ENCODE data around the gene WNT9B.
"Not testable (repeated sequence)": the region's sequence is repeated elsewhere in the genome, so short reads cannot be mapped to it uniquely, and the experiment has no call there.

Gene WNT9B

GRCh38 chr17:46822388-46822921 is 28.9 kb upstream of the WNT9B start:
- no peak for DNase-seq

GRCh38 chr17:46823657-46824056 is 27.7 kb upstream of the WNT9B start:
- DNase-seq: no peak

GRCh38 chr17:46826116-46826515 is 25.3 kb upstream of the WNT9B start:
- DNase-seq: no peak

DNA sequence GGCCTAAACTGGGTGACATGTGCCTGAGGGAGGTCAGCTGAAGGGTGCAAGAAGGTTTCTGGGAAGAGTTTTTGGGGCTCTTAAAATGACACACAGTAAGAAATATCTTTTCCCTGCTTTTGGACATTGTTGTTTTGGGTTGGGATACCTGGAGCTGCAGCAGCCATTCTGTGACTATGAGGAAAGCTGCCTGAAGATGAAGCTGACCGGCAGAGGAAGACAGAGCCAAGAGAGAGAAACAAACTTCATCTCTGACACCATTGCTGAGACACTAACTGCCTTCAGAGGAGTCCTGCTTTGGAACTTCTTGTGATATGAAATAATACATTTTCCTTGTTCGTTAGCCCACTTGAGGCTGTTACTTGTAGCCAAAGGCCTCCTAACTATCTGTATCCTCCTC is 24.1 kb upstream of the WNT9B start:
- no peak for DNase-seq

GRCh38 chr17:46831573-46832330 is 19.6 kb upstream of the WNT9B start:
- no peak for DNase-seq

- DNase-seq: no peak
Measured at GRCh38 chr17:46832331-46832821, 19.0 kb upstream of the WNT9B start.

DNA sequence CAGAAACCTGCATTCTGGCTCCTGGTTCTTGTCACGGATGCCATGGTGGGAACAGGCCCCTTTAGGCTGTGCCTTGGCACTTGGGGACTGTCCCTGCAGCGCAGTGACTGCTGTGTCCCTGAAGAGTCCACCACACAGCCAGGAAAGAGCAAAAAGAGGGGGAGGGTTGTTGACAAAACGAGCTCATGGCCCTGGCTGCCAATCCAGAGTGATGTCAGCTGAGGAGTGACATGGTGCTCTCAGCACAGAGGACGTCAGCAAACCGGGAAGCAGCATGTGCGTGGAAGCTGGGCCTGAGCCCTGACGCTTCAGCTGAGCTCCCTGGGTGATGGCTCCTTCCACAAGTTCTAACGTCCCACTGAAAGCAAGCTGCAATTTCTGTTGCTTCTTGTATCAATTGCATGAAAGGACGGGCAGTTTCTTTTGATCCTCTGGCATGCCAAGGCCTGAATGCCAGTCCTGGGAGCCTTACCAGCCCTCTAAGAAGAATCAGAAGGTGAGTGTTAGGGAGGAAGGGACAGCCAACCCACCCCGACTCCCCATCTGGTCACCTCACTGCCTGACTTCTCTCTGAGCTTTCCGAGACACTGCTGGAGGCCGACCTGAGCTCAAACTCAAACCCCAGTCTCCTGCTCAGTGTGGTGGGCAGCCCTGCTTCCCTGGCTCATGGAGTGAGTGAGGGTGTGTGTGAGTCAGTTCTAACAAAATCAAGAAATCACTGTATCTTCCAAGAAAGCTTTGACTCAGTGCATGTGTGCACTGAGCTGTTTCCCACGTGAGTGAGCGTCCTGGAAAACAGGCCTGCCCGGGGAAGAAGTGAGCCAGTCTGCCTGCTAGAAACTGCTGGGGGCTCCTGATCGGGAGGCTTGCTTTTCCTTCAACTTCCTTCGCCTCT is 18.2 kb upstream of the WNT9B start:
- no peak for DNase-seq

DNA sequence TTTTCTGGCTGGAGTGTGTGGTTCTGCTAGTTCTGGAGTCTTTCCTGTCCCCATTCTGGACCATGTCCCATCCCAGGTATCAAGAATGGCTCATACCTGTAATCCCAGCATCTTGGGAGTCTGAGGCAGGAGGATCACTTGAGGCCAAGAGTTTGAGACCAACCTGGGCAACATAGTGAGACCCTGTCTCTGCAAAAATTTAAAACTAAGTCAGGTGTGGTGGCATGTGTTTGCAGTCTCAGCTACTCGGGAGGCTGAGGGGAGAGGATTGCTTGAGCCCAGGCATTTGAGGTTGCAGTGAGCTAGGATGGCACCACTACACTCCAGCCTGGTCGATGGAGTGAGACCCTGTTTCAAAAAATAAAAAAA is 17.6 kb upstream of the WNT9B start:
- no peak for DNase-seq

- no peak for DNase-seq
Measured at GRCh38 chr17:46834846-46835245, 16.5 kb upstream of the WNT9B start.

DNA sequence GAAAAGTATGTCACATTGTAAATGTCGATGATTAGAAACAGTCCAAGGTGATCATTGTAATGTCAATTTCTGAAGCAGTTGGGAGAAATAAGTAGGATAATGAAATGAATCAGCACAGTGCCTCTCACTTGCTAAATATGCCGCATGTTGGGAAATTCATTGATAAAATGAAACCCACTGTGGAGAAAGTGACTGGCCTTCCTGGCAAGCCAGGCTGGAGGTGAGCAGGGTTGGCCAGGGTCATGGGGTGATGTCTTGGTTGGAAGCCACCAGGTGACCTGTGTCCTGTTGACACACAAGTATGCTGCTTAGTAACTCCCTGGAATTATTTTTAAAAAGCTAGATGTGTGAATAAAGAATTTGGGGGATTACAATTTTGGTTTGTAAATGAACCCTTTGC is 14.9 kb upstream of the WNT9B start:
- DNase-seq: no peak

GRCh38 chr17:46837521-46837920 is 13.9 kb upstream of the WNT9B start:
- no peak for DNase-seq

DNA sequence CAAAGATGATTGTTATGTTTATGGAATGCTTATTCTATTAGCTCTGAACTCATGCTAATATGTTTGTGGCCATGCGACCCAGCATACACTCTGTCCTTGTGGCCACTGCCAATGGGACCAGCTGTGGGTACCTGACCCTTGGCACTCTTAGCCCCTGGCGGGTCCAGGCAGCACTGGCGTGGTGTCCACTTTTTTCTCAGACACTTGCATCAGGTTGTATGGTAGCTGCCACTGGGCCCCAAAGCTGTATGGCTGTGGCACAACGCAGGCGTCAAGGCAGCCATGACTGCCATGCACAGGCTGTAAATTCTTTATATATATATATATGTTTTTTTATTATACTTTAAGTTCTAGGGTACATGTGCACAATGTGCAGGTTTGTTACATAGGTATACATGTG is 12.2 kb upstream of the WNT9B start:
- DNase-seq: no peak

DNA sequence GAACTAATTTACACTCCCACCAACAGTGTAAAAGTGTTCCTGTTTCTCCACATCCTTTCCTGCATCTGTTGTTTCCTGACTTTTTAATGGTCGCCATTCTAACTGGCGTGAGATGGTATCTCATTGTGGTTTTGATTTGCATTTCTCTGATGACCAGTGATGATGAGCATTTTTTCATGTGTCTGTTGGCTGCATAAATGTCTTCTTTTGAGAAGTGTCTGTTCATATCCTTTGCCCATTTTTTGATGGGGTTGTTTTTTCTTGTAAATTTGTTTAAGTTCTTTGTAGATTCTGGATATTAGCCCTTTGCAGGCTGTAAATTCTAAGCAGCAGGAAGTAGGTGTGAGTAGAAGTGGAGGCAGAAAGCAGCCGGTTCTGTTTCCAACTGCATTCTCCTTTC is 10.8 kb upstream of the WNT9B start:
- DNase-seq: not testable (repeated sequence)

- DNase-seq: no peak
Measured at GRCh38 chr17:46841561-46842379, 9.6 kb upstream of the WNT9B start.

- DNase-seq: no peak
Measured at GRCh38 chr17:46842835-46843234, 8.5 kb upstream of the WNT9B start.

DNA sequence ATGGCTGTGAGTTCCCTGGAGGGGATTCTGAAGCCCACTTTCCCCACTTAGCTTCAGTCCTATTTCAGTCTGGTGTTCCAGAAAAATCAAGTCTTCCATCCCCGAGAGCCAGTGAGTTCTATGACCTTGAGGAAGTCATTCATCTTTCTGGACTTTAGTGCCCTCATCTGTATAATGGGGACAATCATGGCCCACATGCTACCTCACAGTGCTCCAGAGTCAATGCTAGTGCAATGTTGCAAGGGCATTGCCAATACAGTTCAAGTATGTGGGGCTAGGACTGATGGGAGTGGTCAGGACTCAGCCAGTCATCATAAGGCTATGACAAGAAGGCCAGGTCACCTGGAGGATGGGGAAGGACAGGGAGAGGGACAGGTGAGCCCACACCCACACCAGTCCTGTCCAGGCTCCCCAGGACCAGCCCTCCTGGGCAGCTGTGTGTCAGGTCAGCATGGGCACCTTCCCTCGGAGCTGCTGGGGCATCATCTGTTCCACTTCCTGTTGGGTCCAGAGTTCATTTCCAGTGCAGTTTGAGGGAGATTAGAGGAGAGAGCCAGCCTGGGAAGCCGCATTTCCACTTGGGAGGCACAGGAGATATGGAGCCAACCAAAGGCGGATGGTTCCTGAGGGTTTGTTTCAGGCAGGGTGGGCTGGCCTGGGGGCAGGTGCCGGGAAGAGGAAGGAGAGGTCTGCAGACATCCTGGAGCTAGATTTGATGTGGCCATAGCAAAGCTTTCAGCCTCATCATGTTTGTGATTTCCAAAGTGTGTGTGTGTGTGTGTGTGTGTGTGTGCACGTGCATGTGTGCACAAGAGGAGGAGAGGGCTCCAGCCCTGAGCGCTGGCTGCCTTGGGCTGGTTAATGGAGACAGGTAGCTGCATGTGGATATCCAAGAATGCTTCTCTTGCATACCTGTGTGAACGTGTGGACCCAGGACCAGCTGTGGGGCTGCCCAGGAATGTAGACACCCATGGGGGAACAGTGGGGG is 3.9 kb upstream of the WNT9B start:
- DNase-seq: no peak

DNA sequence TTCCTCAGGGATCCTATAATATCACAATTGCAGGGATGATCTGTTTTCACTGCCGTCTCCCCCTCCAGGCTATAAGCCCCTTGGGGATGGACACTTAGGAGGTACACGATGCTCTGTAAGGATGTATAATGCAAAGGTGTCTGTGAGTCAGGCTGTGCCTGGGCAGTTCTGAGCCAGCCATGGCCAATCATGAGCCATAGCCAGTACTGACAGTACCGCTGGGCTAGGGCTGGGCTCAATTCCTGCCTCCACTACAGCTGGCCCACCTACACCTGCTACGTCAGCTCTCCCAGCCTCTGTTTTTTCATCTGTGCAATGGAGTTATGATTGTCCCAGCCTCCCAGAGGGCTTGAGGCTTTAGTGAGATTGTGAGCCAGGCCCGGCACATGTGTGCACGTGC is 2.8 kb upstream of the WNT9B start:
- no peak for DNase-seq

- DNase-seq: no peak
Measured at GRCh38 chr17:46850688-46851028, 725 bp upstream of the WNT9B start.

DNA sequence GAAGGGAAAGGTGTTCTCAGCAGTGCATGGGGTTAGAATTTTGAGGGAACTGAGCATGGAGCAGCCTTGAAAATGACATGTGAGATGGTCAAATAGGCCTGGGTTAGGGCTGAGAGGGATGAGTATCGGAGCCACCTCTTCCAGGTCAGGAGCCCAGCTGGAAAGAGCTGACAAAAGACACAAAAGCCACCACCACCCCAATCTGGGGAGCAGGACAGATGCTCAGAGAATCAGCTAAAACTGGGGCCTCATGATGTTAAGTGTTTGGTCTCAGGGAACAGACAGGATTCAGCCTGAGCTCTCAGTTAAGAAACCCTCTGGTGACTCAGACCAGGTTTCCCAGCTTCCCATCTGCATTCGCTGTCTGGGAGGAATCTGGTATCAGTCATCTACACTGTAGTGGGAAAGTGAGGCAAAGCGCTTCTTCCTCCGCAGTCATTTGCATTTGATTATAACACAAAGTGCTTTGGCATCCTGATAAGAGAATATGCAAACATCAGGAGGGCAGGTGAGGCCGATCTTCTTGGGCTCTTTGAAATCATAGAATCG is 2.6 kb downstream of the WNT9B start:
- no peak for DNase-seq

- DNase-seq: no peak
Measured at GRCh38 chr17:46854515-46854914, 3.1 kb downstream of the WNT9B start.

DNA sequence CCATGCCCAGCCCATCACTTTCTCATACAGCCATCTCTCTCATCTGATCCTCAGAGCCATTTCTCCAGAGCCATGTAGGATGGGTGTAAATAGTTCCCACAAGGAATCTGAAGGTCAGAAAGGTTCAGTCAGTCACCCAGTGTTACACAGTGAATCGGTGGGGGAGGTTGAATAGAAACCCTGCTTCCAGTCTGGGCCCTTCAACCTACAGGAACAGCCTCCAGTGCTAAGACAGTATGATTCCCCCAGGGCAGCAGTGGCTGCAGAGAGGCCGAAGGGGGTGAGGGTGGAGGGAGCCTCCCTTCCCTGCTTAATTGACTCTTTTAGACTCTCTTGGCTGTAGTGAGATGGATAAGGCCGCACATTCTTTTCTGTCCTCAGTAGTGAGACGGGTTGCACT is 3.6 kb downstream of the WNT9B start:
- no peak for DNase-seq

DNA sequence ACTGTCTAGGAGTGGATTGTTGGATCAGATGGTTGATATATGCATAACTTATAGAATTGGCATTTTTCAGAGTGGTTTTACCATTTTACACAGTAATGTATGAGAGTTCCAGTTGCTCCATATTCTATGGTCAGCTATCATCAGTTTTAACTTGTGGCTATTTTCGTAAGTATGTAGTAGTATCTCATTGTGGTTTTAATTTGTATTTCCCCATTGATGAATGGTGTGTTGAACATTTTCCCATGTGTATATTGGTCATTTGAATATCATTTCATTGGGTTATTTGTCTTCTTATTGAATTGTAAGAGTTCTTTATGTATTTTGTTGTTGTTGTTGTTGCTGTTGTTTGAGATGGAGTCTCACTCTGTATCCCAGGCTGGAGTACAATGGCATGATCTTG is 6.2 kb downstream of the WNT9B start:
- no peak for DNase-seq

All from DMS79 treated with DMSO at 0.1 percent for 48 hours (cell line).